IMR-90 (cell line): ENCODE results near the gene GABPB2.
"Not testable (repeated sequence)": the region's sequence is repeated elsewhere in the genome, so short reads cannot be mapped to it uniquely, and the experiment has no call there.

ENCODE experiments used
- BHLHE40 ChIP-seq: fragments of 150-350 bp; IDR thresholded peaks from 2 replicates; pipeline ENCODE4 v1.6.1; 2016; ENCODE audit warnings: mild to moderate bottlenecking, low read depth, low read length
- CEBPB ChIP-seq: IDR thresholded peaks from 2 replicates; pipeline ENCODE4 v1.6.1; 2012; ENCODE audit warnings: low read depth, low read length, improper control_type of control experiment
- CTCF ChIP-seq: conservative IDR thresholded peaks from 2 replicates; pipeline ENCODE4 v1.5.1; 2012; ENCODE audit warnings: mild to moderate bottlenecking, low read depth, low read length, improper control_type of control experiment
- FOS ChIP-seq: fragments of 150-350 bp; IDR thresholded peaks from 2 replicates; pipeline ENCODE4 v1.6.1; 2016; ENCODE audit warnings: low read depth, low read length
- MAFK ChIP-seq: IDR thresholded peaks from 2 replicates; pipeline ENCODE4 v1.6.1; 2012; ENCODE audit warnings: low read depth, low read length, improper control_type of control experiment
- MXI1 ChIP-seq: IDR thresholded peaks from 2 replicates; pipeline ENCODE4 v1.6.1; 2012; ENCODE audit warnings: low read depth, mild to moderate bottlenecking, low read length, moderate library complexity, borderline replicate concordance
- POLR2A ChIP-seq: IDR thresholded peaks from 2 replicates; pipeline ENCODE4 v1.6.1; 2012; ENCODE audit warnings: mild to moderate bottlenecking, low read depth, low read length
- RAD21 ChIP-seq: IDR thresholded peaks from 2 replicates; pipeline ENCODE4 v1.6.1; 2012; ENCODE audit warnings: low read length, improper control_type of control experiment
- RCOR1 ChIP-seq: IDR thresholded peaks from 2 replicates; pipeline ENCODE4 v1.6.1; 2012; ENCODE audit warnings: mild to moderate bottlenecking, low read length, improper control_type of control experiment; ENCODE audit not compliant: insufficient replicate concordance
- RFX5 ChIP-seq: IDR thresholded peaks from 2 replicates; pipeline ENCODE4 v1.8.0; 2012; ENCODE audit warnings: low read depth, mild to moderate bottlenecking, low read length, moderate library complexity
- USF2 ChIP-seq: fragments of 150-350 bp; IDR thresholded peaks from 2 replicates; pipeline ENCODE4 v1.6.1; 2017; ENCODE audit warnings: mild to moderate bottlenecking, antibody characterized with exemption, low read length, low read depth

GRCh38 chr1:151097426-151097825, 26.9 kb downstream of the GABPB2 start:
- not testable (repeated sequence) for TF ChIP-seq CTCF, FOS, BHLHE40, POLR2A, CEBPB, RAD21, MAFK, MXI1, RFX5, USF2, RCOR1
